Heart left ventricle (tissue), 16 donors: ENCODE measurements around the gene RSPRY1. TPM values are rescaled to one million over a fixed set of nuclear protein-coding genes. Genes with fewer than 3 reads are reported as not detected.
A peak's percentile ranks its signal among the peaks of the same experiment; 100 is the strongest.

Source experiments
- ATAC-seq, 4 donors: fragments of 200-7000 bp; cut with Tn5 transposase; one replicate each; pipeline ENCODE4 v1.9.1; 2020 to 2022; ENCODE audit warnings: moderate library complexity in 4 of 4, mild to moderate bottlenecking in 3 of 4, moderate number of reproducible peaks in 1 of 4
- DNase-seq, 5 donors: peaks; one replicate each; pipeline ENCODE4 v3.0.0-alpha.2; 2020
- H3K27ac ChIP-seq, 12 donors: fragments of 200-600 bp; sonication (generic) in 4 of 12; one replicate each; pipeline versions ENCODE4 v1.5.0 to v1.8.0; 2016 to 2022; ENCODE audit warnings: mild to moderate bottlenecking in 2 of 12
- H3K27me3 ChIP-seq, 9 donors: fragments of 200-600 bp; sonication (generic) in 2 of 9; one replicate each; pipeline versions ENCODE4 v1.5.1 to v1.8.0; 2016 to 2022; ENCODE audit warnings: mild to moderate bottlenecking in 3 of 9
- H3K36me3 ChIP-seq, 9 donors: fragments of 200-600 bp; sonication (generic) in 2 of 9; one replicate each; pipeline versions ENCODE4 v1.5.0 to v1.8.0; 2018 to 2022; ENCODE audit warnings: mild to moderate bottlenecking in 2 of 9
- H3K4me1 ChIP-seq, 12 donors: fragments of 200-600 bp; sonication (generic) in 4 of 12; one replicate each; pipeline versions ENCODE4 v1.5.0 to v1.8.0; 2016 to 2022; ENCODE audit warnings: mild to moderate bottlenecking in 3 of 12
- H3K4me3 ChIP-seq, 12 donors: fragments of 200-600 bp; sonication (generic) in 4 of 12; one replicate each; pipeline versions ENCODE4 v1.5.0 to v1.8.0; 2017 to 2022; ENCODE audit warnings: mild to moderate bottlenecking in 9 of 12, moderate library complexity in 4 of 12
- H3K9me3 ChIP-seq, 12 donors: fragments of 200-600 bp; sonication (generic) in 4 of 12; one replicate each; pipeline versions ENCODE4 v1.5.0 to v1.8.0; 2016 to 2022; ENCODE audit warnings: mild to moderate bottlenecking in 1 of 12
- CTCF ChIP-seq, 12 donors: fragments of 200-600 bp; sonication (generic) in 4 of 12; IDR thresholded peaks; one replicate each; pipeline versions ENCODE4 v1.5.0 to v1.8.0; 2018 to 2022; ENCODE audit warnings: antibody characterized with exemption in 12 of 12, mild to moderate bottlenecking in 5 of 12
- POLR2A ChIP-seq, 2 donors: fragments of 450-650 bp; IDR thresholded peaks; one replicate each; pipeline ENCODE4 v1.6.1; 2017; ENCODE audit warnings: antibody characterized with exemption in 2 of 2, mild to moderate bottlenecking in 2 of 2, moderate library complexity in 2 of 2
- WGBS, 4 donors: extraction: QIAGEN DNeasy Blood & Tissue Kit in 2 of 4; methylation state at CpG; one replicate each; pipeline versions ENCODE4 v1.1.5 to v1.1.7; 2013 to 2018; 5-methylcytosine and 5-hydroxymethylcytosine counted together
- intact Hi-C, 10 donors: fragments of 100-400 bp; cut with DNase I; formaldehyde crosslinking; loops; one replicate each; pipeline versions ENCODE4 v1.11.1 to v1.14.2; 2022
- polyA plus RNA-seq, 2 donors: library from polyadenylated mRNA; stranded (reverse); fragments of 200-250 nt; gene quantifications; one replicate each; pipeline ENCODE4 v1.2.3, GENCODE V29; 2013
- total RNA-seq, 9 donors: library from RNA; depleted of rRNA in 2 of 9; stranded (reverse); fragments of >200 nt in 2 of 9; fragmentation: NEBNext Ultra II Directional in 3 of 9; extraction: Animal tissue kit (Norgen Biotek cat#: 25700) in 3 of 9; gene quantifications; one replicate each; pipeline versions ENCODE4 v1.1.0 to v1.2.4, GENCODE V29; 2016 to 2023
- donor health status: ischemic (EF 13 %, LVEDD 7.1; RV severe dilation, severe dysfunction).
- donor health status: healthy with polysubstance abuse.
- donor health status: DM: no; HTN: yes; CAD: no.
- donor health status: DM: no; HTN: no; CAD: no.
- donor health status: ischemic (EF 25% LVEDD 6.9; RV normal size, moderate dysfunction).
- donor health status: ischemic (EF 25% LVEDD 5.7; RV mildly dilated, moderate dysfunction).
- donor health status: healthy.
- donor health status: DM: yes; HTN: yes; CAD: no.
- donor health status: ischemic (EF 35%, LVEDD 5.7; RV mildly dilated, moderate dysfunction).
- donor health status: nonischemic (EF 11% LVEDD 7.7; RV severe dilation, severe dysfunction).
- donor health status: DM: yes; HTN: yes; CAD: no.
- donor health status: PGD.
- donor health status: ischemic (EF 29% LVEDD 5.4; RV normal size, mild dysfunction).
- donor health status: nonischemic (EF 23%, LVEDD 6.1; RV moderate dilation, normal function).

RSPRY1 gene
- total and polyA plus RNA-seq, 11 donors, result 5.4 to 22.9 (median 17.1) TPM

DNA sequence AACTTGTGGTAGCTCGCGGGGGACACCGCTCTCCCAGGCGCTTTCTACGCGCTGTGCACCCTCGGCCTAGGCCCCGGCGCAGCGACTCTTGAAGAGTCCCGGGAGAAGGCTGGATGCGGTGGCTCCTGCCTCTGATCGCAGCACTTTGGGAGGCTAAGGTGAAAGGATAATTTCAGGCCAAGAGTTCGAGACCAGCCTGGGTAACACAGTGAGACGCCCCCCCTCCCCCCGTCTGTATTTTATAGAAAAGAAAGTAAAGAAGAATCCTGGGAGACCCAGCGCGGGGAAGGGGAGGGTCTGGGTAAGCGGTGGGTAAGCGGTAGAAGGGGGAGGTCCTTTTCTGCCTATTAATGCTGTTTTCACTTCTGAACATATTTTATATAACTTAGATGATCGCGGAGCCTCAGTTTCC lies 98.8 kb downstream of the RSPRY1 start:
- ATAC-seq (no peak), DNase-seq (peak in 1 of 5 donors; percentile 8)
- WGBS, 4 donors, result 15 to 21% (median 17%) methylated on average over 21 to 22 of the region's 22 CpGs
- intact Hi-C loops, result loop anchor here in 1 of 10 donors (5.0 kb wide), 1 partner anchor 43 kb away; no protein-coding TSS in a partner anchor
- H3K4me1 ChIP-seq, result peaks cover 0 to 15% (median 10%) of the 10 kb centered on the region in 12 donors
- H3K9me3 ChIP-seq, result no peaks in the 10 kb centered on the region
- H3K36me3 ChIP-seq, result no peaks in the 10 kb centered on the region
- TF ChIP-seq POLR2A (IDR thresholded peaks at IDR 0.05), result no peak
- no peak for TF ChIP-seq CTCF (IDR thresholded peaks at IDR 0.05)
- H3K4me3 ChIP-seq, result peak overlapping the region; percentile 27 to 71 (median 58)
- H3K27me3 ChIP-seq, result peaks cover 0 to 35% (median 7%) of the 10 kb centered on the region in 9 donors
- H3K27ac ChIP-seq, result peak overlapping the region in 2 of 12 donors; percentile 0 to 42

DNA sequence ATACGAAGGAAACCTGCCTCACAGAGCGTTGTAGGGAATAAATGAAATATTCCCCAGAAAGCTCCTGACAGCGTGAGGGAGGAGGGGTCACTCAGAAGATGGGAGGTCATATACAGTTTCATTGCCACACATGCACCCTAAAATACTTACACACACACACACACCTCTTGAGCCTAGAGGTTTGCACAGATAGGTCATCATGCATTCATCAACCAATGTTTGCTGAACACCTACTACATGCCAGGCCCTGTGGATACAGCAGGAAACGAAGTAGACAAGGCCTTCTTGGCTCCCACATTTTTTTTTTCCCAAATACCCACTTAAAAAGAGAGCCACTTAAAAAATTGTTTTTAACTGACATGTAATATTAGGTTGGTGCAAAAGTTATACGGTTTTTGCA lies 99.2 kb downstream of the RSPRY1 start:
- Histone ChIP-seq H3K9me3 (no peaks in the 10 kb centered on the region), H3K27ac (no peak overlapping the region), H3K27me3 (peaks cover 0 to 35% (median 7%) of the 10 kb centered on the region in 9 donors), H3K4me3 (peak overlapping the region in 1 of 12 donors; percentile 66), H3K4me1 (peaks cover 0 to 15% (median 10%) of the 10 kb centered on the region in 12 donors), H3K36me3 (no peaks in the 10 kb centered on the region)
- intact Hi-C loops, result no loop called here
- WGBS, 4 donors, result 77 to 92% (median 82%) methylated on average over 5 of the region's 5 CpGs
- no peak for TF ChIP-seq CTCF (IDR thresholded peaks at IDR 0.05)
- TF ChIP-seq POLR2A (IDR thresholded peaks at IDR 0.05), result no peak
- no peak for ATAC-seq
- DNase-seq, result no peak

GRCh38 chr16:57289391-57290257 lies 103.5 kb downstream of the RSPRY1 start:
- peaks cover 0 to 7% (median 2%) of the 10 kb centered on the region in 12 donors for H3K4me1 ChIP-seq
- TF ChIP-seq CTCF (IDR thresholded peaks at IDR 0.05) (no peak), POLR2A (IDR thresholded peaks at IDR 0.05) (no peak)
- H3K27me3 ChIP-seq, result peaks cover 0 to 12% (median 0%) of the 10 kb centered on the region in 9 donors
- intact Hi-C loops, result loop anchor here in 1 of 10 donors (10.0 kb wide), 1 partner anchor 205 kb away; no protein-coding TSS in a partner anchor
- H3K4me3 ChIP-seq, result no peak overlapping the region
- 58 to 70% (median 67%) methylated on average over 13 to 14 of the region's 14 CpGs for WGBS, 4 donors
- H3K36me3 ChIP-seq, result no peaks in the 10 kb centered on the region
- peak in 1 of 5 donors; percentile 46 for DNase-seq
- no peaks in the 10 kb centered on the region for H3K9me3 ChIP-seq
- no peak for ATAC-seq
- H3K27ac ChIP-seq, result no peak overlapping the region

Other genes with a start within 250 kb of the RSPRY1 start
- 1 to 10 TPM in 2 of 9 donors, under 1 TPM in 5, not detected in 2; 0.23 to 3.1 (median 0.30) TPM for gene CETP, start 224.4 kb upstream of the RSPRY1 start, total RNA-seq
- gene CETP, start 224.4 kb upstream of the RSPRY1 start, polyA plus RNA-seq, result under 1 TPM in 1 of 2 donors, not detected in 1; 0.32 TPM
- gene NLRC5, start 196.8 kb upstream of the RSPRY1 start, total RNA-seq, result 10 to 100 TPM in 4 of 9 donors, 1 to 10 TPM in 5; 5.8 to 98.6 (median 9.9) TPM
- 10 to 100 TPM in 1 of 2 donors, 1 to 10 TPM in 1; 6.8 to 11.8 TPM for gene NLRC5, start 196.8 kb upstream of the RSPRY1 start, polyA plus RNA-seq
- gene CPNE2, start 93.7 kb upstream of the RSPRY1 start, total RNA-seq, result 10 to 100 TPM in 6 of 9 donors, 1 to 10 TPM in 3; 7.2 to 23.6 (median 11.9) TPM
- 10 to 100 TPM; 18.8 to 20.4 TPM for gene CPNE2, start 93.7 kb upstream of the RSPRY1 start, polyA plus RNA-seq
- gene PSME3IP1, start 290 bp upstream of the RSPRY1 start, total RNA-seq, result 10 to 100 TPM; 48.8 to 71.9 (median 65.8) TPM
- 10 to 100 TPM; 37.8 to 74.6 TPM for gene PSME3IP1, start 290 bp upstream of the RSPRY1 start, polyA plus RNA-seq
- 10 to 100 TPM; 43.9 to 68.8 (median 52.1) TPM for gene ARL2BP, start 58.9 kb downstream of the RSPRY1 start, total RNA-seq
- gene ARL2BP, start 58.9 kb downstream of the RSPRY1 start, polyA plus RNA-seq, result 10 to 100 TPM; 40.3 to 83.5 TPM
- gene PLLP, start 98.3 kb downstream of the RSPRY1 start, total RNA-seq, result 10 to 100 TPM in 1 of 9 donors, 1 to 10 TPM in 8; 2.0 to 14.8 (median 2.4) TPM
- 10 to 100 TPM in 1 of 2 donors, 1 to 10 TPM in 1; 8.2 to 10.4 TPM for gene PLLP, start 98.3 kb downstream of the RSPRY1 start, polyA plus RNA-seq
- gene CCL22, start 172.5 kb downstream of the RSPRY1 start, total RNA-seq, result under 1 TPM in 5 of 9 donors, not detected in 4; 0.10 to 0.24 (median 0.13) TPM
- under 1 TPM in 1 of 2 donors, not detected in 1; 0.06 TPM for gene CCL22, start 172.5 kb downstream of the RSPRY1 start, polyA plus RNA-seq
- gene CX3CL1, start 186.2 kb downstream of the RSPRY1 start, total RNA-seq, result 10 to 100 TPM in 8 of 9 donors, 1 to 10 TPM in 1; 8.3 to 59.5 (median 15.4) TPM
- gene CX3CL1, start 186.2 kb downstream of the RSPRY1 start, polyA plus RNA-seq, result 10 to 100 TPM; 13.7 to 15.5 TPM
- 1 to 10 TPM in 2 of 9 donors, not detected in 7; 1.0 to 4.0 TPM for gene CCL17, start 218.4 kb downstream of the RSPRY1 start, total RNA-seq
- gene CCL17, start 218.4 kb downstream of the RSPRY1 start, polyA plus RNA-seq, result under 1 TPM in 1 of 2 donors, not detected in 1; 0.26 TPM